IMR-90 (cell line): ENCODE data around the gene GBE1. TPM values are rescaled to one million over a fixed set of nuclear protein-coding genes. Genes with fewer than 3 reads are reported as not detected.
A peak's percentile ranks its signal among the peaks of the same experiment; 100 is the strongest.

Source experiments
- ATAC-seq: fragments of 200-7000 bp; cut with Tn5 transposase; 2 replicates; pipeline ENCODE4 v1.9.1; 2020; ENCODE audit warnings: low read depth, mild to moderate bottlenecking, moderate library complexity
- BruUV-seq: library from RNA; stranded (reverse); fragments of 400-500 nt; replicated peaks from 2 replicates; lab custom pipeline; 2021; lab: Mats Ljungman, UMichigan
- CTCF ChIA-PET: fragments of 300-600 bp; formaldehyde crosslinking; extraction: SDS; loops from one replicate; lab custom pipeline; 2021; ENCODE audit warnings: antibody characterized with exemption; lab: Yijun Ruan, JAX
- POLR2A ChIA-PET: fragments of 300-600 bp; sonication (Branson Sonifier 250); formaldehyde crosslinking; loops from one replicate; lab custom pipeline; 2022; ENCODE audit warnings: antibody characterized with exemption; ENCODE audit not compliant: unreplicated experiment; lab: Charles Lee
- DNase-seq: peaks from one replicate; pipeline ENCODE4 v3.0.0; 2013
- H2AFZ ChIP-seq: replicated peaks from 2 replicates; pipeline ENCODE3; 2013; ENCODE audit warnings: low read length, mild to moderate bottlenecking; ENCODE audit not compliant: poor library complexity
- H2AK5ac ChIP-seq: 2 replicates; pipeline ENCODE4 v1.6.1; 2013; ENCODE audit warnings: low read depth, low read length, inconsistent platforms
- H2AK9ac ChIP-seq: replicated peaks from 2 replicates; pipeline ENCODE3; 2013; ENCODE audit warnings: mild to moderate bottlenecking, low read depth, low read length, moderate library complexity; ENCODE audit not compliant: poor library complexity
- H2BK120ac ChIP-seq: 2 replicates; pipeline ENCODE4 v1.6.1; 2013; ENCODE audit warnings: low read depth, low read length, inconsistent platforms
- H2BK15ac ChIP-seq: 3 replicates; pipeline ENCODE4 v1.6.1; 2013; ENCODE audit warnings: low read depth, low read length, inconsistent platforms
- H2BK20ac ChIP-seq: 2 replicates; pipeline ENCODE4 v1.6.1; 2013; ENCODE audit warnings: low read depth, mild to moderate bottlenecking, inconsistent platforms, low read length, moderate library complexity
- H2BK5ac ChIP-seq: 2 replicates; pipeline ENCODE4 v1.6.1; 2013; ENCODE audit warnings: mild to moderate bottlenecking, low read depth, low read length, inconsistent platforms; ENCODE audit not compliant: poor library complexity, severe bottlenecking
- H3K14ac ChIP-seq: replicated peaks from 2 replicates; pipeline ENCODE4 v1.6.1; 2013; ENCODE audit warnings: low read depth, low read length, inconsistent platforms
- H3K18ac ChIP-seq: 2 replicates; pipeline ENCODE4 v1.6.1; 2013; ENCODE audit warnings: low read depth, low read length, control low read depth
- H3K23ac ChIP-seq: 2 replicates; pipeline ENCODE4 v1.6.1; 2013; ENCODE audit warnings: low read depth, low read length, inconsistent platforms
- H3K27ac ChIP-seq: 2 replicates; pipeline ENCODE4 v1.5.1; 2013; ENCODE audit warnings: mild to moderate bottlenecking, control low read depth, low read length; ENCODE audit not compliant: insufficient read depth
- H3K27me3 ChIP-seq: 2 replicates; pipeline ENCODE4 v1.6.1; 2013; ENCODE audit warnings: low read length; ENCODE audit not compliant: control insufficient read depth, insufficient read depth
- H3K36me3 ChIP-seq: 2 replicates; pipeline ENCODE4 v1.6.1; 2013; ENCODE audit warnings: low read length, mixed read lengths; ENCODE audit not compliant: control insufficient read depth, insufficient read depth
- H3K4ac ChIP-seq: 2 replicates; pipeline ENCODE4 v1.6.1; 2013; ENCODE audit warnings: low read depth, low read length, inconsistent platforms
- H3K4me1 ChIP-seq: 2 replicates; pipeline ENCODE4 v1.6.1; 2013; ENCODE audit warnings: low read length, mixed read lengths; ENCODE audit not compliant: control insufficient read depth, insufficient read depth
- H3K4me2 ChIP-seq: 2 replicates; pipeline ENCODE4 v1.6.1; 2013; ENCODE audit warnings: low read depth, mild to moderate bottlenecking, control low read depth, low read length, moderate library complexity
- H3K4me3 ChIP-seq: 2 replicates; pipeline ENCODE4 v1.5.1; 2013; ENCODE audit warnings: low read depth, mild to moderate bottlenecking, control low read depth, low read length, moderate library complexity; ENCODE audit not compliant: insufficient read depth
- H3K56ac ChIP-seq: 2 replicates; pipeline ENCODE4 v1.6.1; 2013; ENCODE audit warnings: low read length, inconsistent platforms; ENCODE audit not compliant: insufficient read depth; ENCODE audit errors: extremely low read depth
- H3K79me1 ChIP-seq, 2 experiments: 2 replicates each; pipeline ENCODE4 v1.6.1; 2013; ENCODE audit warnings: low read length in 2 of 2, inconsistent platforms in 1 of 2, low read depth in 1 of 2
- H3K9ac ChIP-seq: 2 replicates; pipeline ENCODE4 v1.6.1; 2013; ENCODE audit warnings: low read depth, low read length, control low read depth
- H3K9me1 ChIP-seq: 2 replicates; pipeline ENCODE4 v1.6.1; 2013; ENCODE audit warnings: low read length, inconsistent platforms; ENCODE audit not compliant: insufficient read depth
- H3K9me3 ChIP-seq: 2 replicates; pipeline ENCODE4 v1.6.1; 2013; ENCODE audit warnings: low read length; ENCODE audit not compliant: control insufficient read depth, insufficient read depth
- H4K20me1 ChIP-seq: 2 replicates; pipeline ENCODE4 v1.6.1; 2013; ENCODE audit warnings: low read length, inconsistent platforms; ENCODE audit not compliant: insufficient read depth
- H4K5ac ChIP-seq: 2 replicates; pipeline ENCODE4 v1.6.1; 2013; ENCODE audit warnings: mild to moderate bottlenecking, low read depth, low read length, control low read depth
- H4K8ac ChIP-seq, 2 experiments: 2 replicates each; pipeline ENCODE4 v1.6.1; 2013; ENCODE audit warnings: low read depth in 2 of 2, low read length in 2 of 2, control low read depth in 1 of 2, inconsistent platforms in 1 of 2
- H4K91ac ChIP-seq: 2 replicates; pipeline ENCODE4 v1.6.1; 2013; ENCODE audit warnings: low read depth, low read length, inconsistent platforms; ENCODE audit not compliant: insufficient read depth
- BHLHE40 ChIP-seq: fragments of 150-350 bp; IDR thresholded peaks from 2 replicates; pipeline ENCODE4 v1.6.1; 2016; ENCODE audit warnings: mild to moderate bottlenecking, low read depth, low read length
- CEBPB ChIP-seq: IDR thresholded peaks from 2 replicates; pipeline ENCODE4 v1.6.1; 2012; ENCODE audit warnings: low read depth, low read length, improper control_type of control experiment
- CHD1 ChIP-seq: IDR thresholded peaks from 2 replicates; pipeline ENCODE4 v1.6.1; 2012; ENCODE audit warnings: low read depth, low read length, improper control_type of control experiment
- CTCF ChIP-seq: conservative IDR thresholded peaks from 2 replicates; pipeline ENCODE4 v1.5.1; 2012; ENCODE audit warnings: mild to moderate bottlenecking, low read depth, low read length, improper control_type of control experiment
- ELK1 ChIP-seq: fragments of 150-350 bp; IDR thresholded peaks from 2 replicates; pipeline ENCODE4 v1.6.1; 2016; ENCODE audit warnings: low read depth, mild to moderate bottlenecking, low read length, moderate library complexity, borderline replicate concordance
- MAFK ChIP-seq: IDR thresholded peaks from 2 replicates; pipeline ENCODE4 v1.6.1; 2012; ENCODE audit warnings: low read depth, low read length, improper control_type of control experiment
- MAZ ChIP-seq: IDR thresholded peaks from 2 replicates; pipeline ENCODE4 v1.6.1; 2012; ENCODE audit warnings: low read depth, mild to moderate bottlenecking, low read length, improper control_type of control experiment, moderate library complexity, borderline replicate concordance
- MXI1 ChIP-seq: IDR thresholded peaks from 2 replicates; pipeline ENCODE4 v1.6.1; 2012; ENCODE audit warnings: low read depth, mild to moderate bottlenecking, low read length, moderate library complexity, borderline replicate concordance
- NFE2L2 ChIP-seq: fragments of 150-350 bp; IDR thresholded peaks from 2 replicates; pipeline ENCODE4 v1.6.1; 2016; ENCODE audit warnings: low read depth, mild to moderate bottlenecking, low read length
- POLR2A ChIP-seq: IDR thresholded peaks from 2 replicates; pipeline ENCODE4 v1.6.1; 2012; ENCODE audit warnings: mild to moderate bottlenecking, low read depth, low read length
- RAD21 ChIP-seq: IDR thresholded peaks from 2 replicates; pipeline ENCODE4 v1.6.1; 2012; ENCODE audit warnings: low read length, improper control_type of control experiment
- USF2 ChIP-seq: fragments of 150-350 bp; IDR thresholded peaks from 2 replicates; pipeline ENCODE4 v1.6.1; 2017; ENCODE audit warnings: mild to moderate bottlenecking, antibody characterized with exemption, low read length, low read depth
- WGBS, 2 experiments: methylation state at CpG; one replicate each; pipeline versions ENCODE4 v1.1.5 to v1.1.7; 2013; ENCODE audit warnings: missing lambda C conversion rate in 2 of 2; ENCODE audit not compliant: insufficient read length in 1 of 2; ENCODE audit errors: extremely low coverage in 2 of 2; 5-methylcytosine and 5-hydroxymethylcytosine counted together
- dilution Hi-C: fragments of 300-500 bp; cut with HindIII; formaldehyde crosslinking; loops from one replicate; pipeline ENCODE4 v1.14.3; 2018; ENCODE audit warnings: low sequenced_read_pairs; ENCODE audit not compliant: unreplicated experiment
- in situ Hi-C: fragments of 300-500 bp; cut with MboI; formaldehyde crosslinking; loops from 3 replicates; pipeline ENCODE4 v1.14.3; 2019; ENCODE audit warnings: low sequenced_read_pairs, inconsistent platforms, mixed read lengths
- intact Hi-C: fragments of 100-400 bp; cut with micrococcal nuclease; formaldehyde crosslinking; loops from 2 replicates; pipeline ENCODE4 v1.10.0; 2022
- polyA plus RNA-seq, 3 experiments: library from polyadenylated mRNA; depleted of rRNA; stranded (reverse); fragments of >200 nt; gene quantifications; 2 replicates each; pipeline ENCODE4 v1.2.3, GENCODE V29; 2012; ENCODE audit warnings: low replicate concordance in 1 of 3
- total RNA-seq: library from RNA; depleted of rRNA; stranded (reverse); fragments of >200 nt; gene quantifications from 2 replicates; pipeline ENCODE4 v1.2.3, GENCODE V29; 2012

The GBE1 gene
- total and polyA plus RNA-seq, 2 of the 4 experiments (the other 2 are of a cell fraction): 36.7 to 90.3 TPM

- Histone ChIP-seq H3K23ac (no peak overlapping the region), H3K14ac (no peak overlapping the region), H3K18ac (no peak overlapping the region), H4K8ac (no peak overlapping the region), H2AFZ (no peak overlapping the region), H3K4me2 (no peak overlapping the region; the same call in 1 of the 2 replicates), H4K91ac (no peak overlapping the region), H3K9me3 (no peaks in the 10 kb centered on the region), H3K56ac (no peak overlapping the region), H3K4me1 (peaks cover 13% of the 10 kb centered on the region), H3K79me1 (peaks cover 24 to 36% of the 10 kb centered on the region in 2 experiments), H2BK5ac (peak overlapping the region; percentile 42), H2BK20ac (no peak overlapping the region), H3K36me3 (peaks cover 6% of the 10 kb centered on the region; the same call in 1 of the 2 replicates), H2AK5ac (no peak overlapping the region), H3K9ac (no peak overlapping the region; the same call in 1 of the 2 replicates), H2BK120ac (no peak overlapping the region; the same call in 1 of the 2 replicates), H3K9me1 (no peaks in the 10 kb centered on the region), H3K4me3 (no peak overlapping the region), H4K20me1 (no peaks in the 10 kb centered on the region), H2AK9ac (no peak overlapping the region), H4K5ac (no peak overlapping the region), H3K4ac (no peak overlapping the region), H2BK15ac (no peak overlapping the region), H3K27me3 (no peaks in the 10 kb centered on the region), H3K27ac (no peak overlapping the region)
- dilution Hi-C loops: no loop called here
- ChIA-PET CTCF (no interaction called here), POLR2A (no interaction called here)
- ATAC-seq (peak; percentile 17; the same call in 1 of the 2 replicates), DNase-seq (peak; percentile 36)
- TF ChIP-seq RAD21 (no peak), CHD1 (no peak), MXI1 (no peak), BHLHE40 (no peak), NFE2L2 (no peak), MAFK (no peak), CEBPB (no peak), USF2 (no peak), POLR2A (no peak), MAZ (no peak), CTCF (no peak), ELK1 (no peak)
- no TSS peak for BruUV-seq
- WGBS, 2 experiments: no CpG with 5 or more reads among the region's 2 CpGs
- in situ Hi-C loops: no loop called here
- intact Hi-C loops: no loop called here
Measured at GRCh38 chr3:81749265-81749664, 12.2 kb downstream of the GBE1 start.
